ENCODE results near the gene LAMTOR3.
A peak's percentile ranks its signal among the peaks of the same experiment; 100 is the strongest.

Gene LAMTOR3

GRCh38 chr4:99894161-99894997 is at the start of gene LAMTOR3:
LAMTOR3 (minus strand) TSS chr4:99894427; CDS start chr4:99893963, 464 bp downstream.
- peak; percentile 84 for DNase-seq

- no peak for DNase-seq
Measured at GRCh38 chr4:99938243-99938753, 44.1 kb upstream of the LAMTOR3 start.

GRCh38 chr4:99934891-99935290 is 40.7 kb upstream of the LAMTOR3 start:
- DNase-seq: no peak

- DNase-seq: no peak
Measured at GRCh38 chr4:99927566-99927965, 33.3 kb upstream of the LAMTOR3 start.

GRCh38 chr4:99921174-99921573 is 26.9 kb upstream of the LAMTOR3 start:
- DNase-seq: no peak

GRCh38 chr4:99918656-99919055 is 24.4 kb upstream of the LAMTOR3 start:
- no peak for DNase-seq

GRCh38 chr4:99917575-99917974 is 23.3 kb upstream of the LAMTOR3 start:
- no peak for DNase-seq

GRCh38 chr4:99915449-99915848 is 21.2 kb upstream of the LAMTOR3 start:
- no peak for DNase-seq

GRCh38 chr4:99894998-99895397 is 771 bp upstream of the LAMTOR3 start:
- DNase-seq: no peak

- no peak for DNase-seq
Measured at GRCh38 chr4:99893839-99894160, 427 bp downstream of the LAMTOR3 start.

GRCh38 chr4:99893029-99893428 is 1.2 kb downstream of the LAMTOR3 start:
- DNase-seq: no peak

- no peak for DNase-seq
Measured at GRCh38 chr4:99891351-99891750, 2.9 kb downstream of the LAMTOR3 start.

GRCh38 chr4:99887837-99888236 is 6.4 kb downstream of the LAMTOR3 start:
- no peak for DNase-seq

- DNase-seq: no peak
Measured at GRCh38 chr4:99886146-99886545, 8.1 kb downstream of the LAMTOR3 start.

GRCh38 chr4:99885687-99886086 is 8.5 kb downstream of the LAMTOR3 start:
- no peak for DNase-seq

- peak; percentile 12 for DNase-seq
Measured at GRCh38 chr4:99885063-99885664, 9.1 kb downstream of the LAMTOR3 start.

- DNase-seq: no peak
Measured at GRCh38 chr4:99879458-99879857, 14.8 kb downstream of the LAMTOR3 start.

GRCh38 chr4:99878604-99879003 is 15.6 kb downstream of the LAMTOR3 start:
- DNase-seq: no peak

GRCh38 chr4:99876946-99877345 is 17.3 kb downstream of the LAMTOR3 start:
- no peak for DNase-seq

GRCh38 chr4:99875071-99875470 is 19.2 kb downstream of the LAMTOR3 start:
- no peak for DNase-seq

GRCh38 chr4:99872570-99872969 is 21.7 kb downstream of the LAMTOR3 start:
- DNase-seq: no peak

- no peak for DNase-seq
Measured at GRCh38 chr4:99868126-99868596, 26.1 kb downstream of the LAMTOR3 start.

GRCh38 chr4:99863804-99864203 is 30.4 kb downstream of the LAMTOR3 start:
- no peak for DNase-seq
